GM12873 (cell line): ENCODE results near the gene SYDE2.

ENCODE experiments used
- TF ChIP-seq, protein P1 (sequence below): IDR thresholded peaks from 2 replicates; pipeline ENCODE4 v1.5.1; 2012; ENCODE audit warnings: low read depth, mild to moderate bottlenecking, moderate library complexity, low read length, control low read depth; ENCODE audit not compliant: insufficient read depth; ENCODE audit errors: missing control alignments

Gene SYDE2

GRCh38 chr1:85224295-85224694 lies 23.5 kb upstream of the SYDE2 start:
- TF ChIP-seq, protein P1, sequence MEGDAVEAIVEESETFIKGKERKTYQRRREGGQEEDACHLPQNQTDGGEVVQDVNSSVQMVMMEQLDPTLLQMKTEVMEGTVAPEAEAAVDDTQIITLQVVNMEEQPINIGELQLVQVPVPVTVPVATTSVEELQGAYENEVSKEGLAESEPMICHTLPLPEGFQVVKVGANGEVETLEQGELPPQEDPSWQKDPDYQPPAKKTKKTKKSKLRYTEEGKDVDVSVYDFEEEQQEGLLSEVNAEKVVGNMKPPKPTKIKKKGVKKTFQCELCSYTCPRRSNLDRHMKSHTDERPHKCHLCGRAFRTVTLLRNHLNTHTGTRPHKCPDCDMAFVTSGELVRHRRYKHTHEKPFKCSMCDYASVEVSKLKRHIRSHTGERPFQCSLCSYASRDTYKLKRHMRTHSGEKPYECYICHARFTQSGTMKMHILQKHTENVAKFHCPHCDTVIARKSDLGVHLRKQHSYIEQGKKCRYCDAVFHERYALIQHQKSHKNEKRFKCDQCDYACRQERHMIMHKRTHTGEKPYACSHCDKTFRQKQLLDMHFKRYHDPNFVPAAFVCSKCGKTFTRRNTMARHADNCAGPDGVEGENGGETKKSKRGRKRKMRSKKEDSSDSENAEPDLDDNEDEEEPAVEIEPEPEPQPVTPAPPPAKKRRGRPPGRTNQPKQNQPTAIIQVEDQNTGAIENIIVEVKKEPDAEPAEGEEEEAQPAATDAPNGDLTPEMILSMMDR = no peak

DNA sequence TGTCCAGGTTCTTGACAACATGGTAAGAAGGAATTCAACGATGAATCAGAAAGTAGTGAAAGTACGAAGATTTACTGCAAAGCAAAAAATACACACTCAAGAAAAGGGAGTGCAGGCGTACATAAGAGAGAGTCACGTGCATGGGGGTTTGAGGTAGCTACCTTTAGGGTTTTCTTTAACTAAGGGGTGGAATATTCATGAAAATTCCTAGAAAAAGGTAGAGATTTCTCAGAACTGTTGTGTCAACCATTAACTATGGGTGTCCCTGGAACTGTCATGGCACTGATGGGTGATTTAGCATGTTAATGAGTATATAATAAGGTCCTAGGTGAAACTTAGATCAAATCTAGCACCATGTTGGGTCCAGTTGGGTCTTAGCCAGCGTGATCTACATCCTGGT lies 22.5 kb upstream of the SYDE2 start:
- TF ChIP-seq, protein P1 = no peak

GRCh38 chr1:85220756-85221201 lies 20.0 kb upstream of the SYDE2 start:
- TF ChIP-seq, protein P1 = no peak

GRCh38 chr1:85219853-85220610 lies 19.2 kb upstream of the SYDE2 start:
- TF ChIP-seq, protein P1 = no peak

GRCh38 chr1:85216697-85217096 lies 15.9 kb upstream of the SYDE2 start:
- TF ChIP-seq, protein P1 = no peak

DNA sequence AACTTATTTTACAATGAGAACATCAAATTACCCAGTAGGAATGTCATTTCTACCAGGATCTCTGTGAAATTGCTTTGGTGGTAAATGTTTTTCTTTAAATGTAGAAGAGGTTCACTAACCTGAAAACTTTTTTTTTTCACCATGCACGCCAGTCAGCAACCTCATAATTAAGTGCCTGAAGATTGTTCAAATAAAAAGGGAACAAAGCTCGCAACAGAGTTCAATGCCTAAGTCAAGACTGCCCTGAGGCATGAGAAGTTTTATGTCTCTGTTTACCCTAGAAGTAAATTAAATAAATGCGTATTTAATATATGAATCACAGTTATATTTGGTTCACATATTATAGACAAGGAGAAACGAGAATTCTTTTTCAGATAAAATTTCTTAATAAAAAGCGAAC lies 13.8 kb upstream of the SYDE2 start:
- TF ChIP-seq, protein P1 = no peak

DNA sequence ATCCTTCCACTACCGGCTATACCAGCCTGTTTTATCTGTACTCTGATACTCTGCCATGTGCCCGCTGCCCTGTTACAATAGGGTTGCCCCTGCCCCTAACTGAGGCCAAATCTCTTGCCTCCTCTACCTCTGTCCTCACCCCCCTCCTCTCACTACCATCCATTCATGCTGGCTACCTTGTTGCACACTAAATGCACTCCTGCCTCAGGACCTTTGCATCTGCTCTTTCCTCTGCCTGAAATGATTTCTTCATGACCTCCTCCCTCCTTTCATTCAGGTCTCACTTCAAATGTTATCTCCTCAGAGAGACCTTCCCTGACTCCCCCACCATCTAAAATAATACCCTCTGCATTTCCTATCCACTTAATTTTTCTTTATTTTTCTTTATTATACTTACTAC lies 7.7 kb upstream of the SYDE2 start:
- TF ChIP-seq, protein P1 = no peak
